ENCODE results near the gene IL17RD. TPM values are rescaled to one million over a fixed set of nuclear protein-coding genes. Genes with fewer than 3 reads are reported as not detected.

IL17RD gene
- total and polyA plus RNA-seq, 2 of the 13 experiments (the other 11 are each of a cell fraction or from before 2014, with no cell fraction given) = 0.28 to 0.31 TPM

DNA sequence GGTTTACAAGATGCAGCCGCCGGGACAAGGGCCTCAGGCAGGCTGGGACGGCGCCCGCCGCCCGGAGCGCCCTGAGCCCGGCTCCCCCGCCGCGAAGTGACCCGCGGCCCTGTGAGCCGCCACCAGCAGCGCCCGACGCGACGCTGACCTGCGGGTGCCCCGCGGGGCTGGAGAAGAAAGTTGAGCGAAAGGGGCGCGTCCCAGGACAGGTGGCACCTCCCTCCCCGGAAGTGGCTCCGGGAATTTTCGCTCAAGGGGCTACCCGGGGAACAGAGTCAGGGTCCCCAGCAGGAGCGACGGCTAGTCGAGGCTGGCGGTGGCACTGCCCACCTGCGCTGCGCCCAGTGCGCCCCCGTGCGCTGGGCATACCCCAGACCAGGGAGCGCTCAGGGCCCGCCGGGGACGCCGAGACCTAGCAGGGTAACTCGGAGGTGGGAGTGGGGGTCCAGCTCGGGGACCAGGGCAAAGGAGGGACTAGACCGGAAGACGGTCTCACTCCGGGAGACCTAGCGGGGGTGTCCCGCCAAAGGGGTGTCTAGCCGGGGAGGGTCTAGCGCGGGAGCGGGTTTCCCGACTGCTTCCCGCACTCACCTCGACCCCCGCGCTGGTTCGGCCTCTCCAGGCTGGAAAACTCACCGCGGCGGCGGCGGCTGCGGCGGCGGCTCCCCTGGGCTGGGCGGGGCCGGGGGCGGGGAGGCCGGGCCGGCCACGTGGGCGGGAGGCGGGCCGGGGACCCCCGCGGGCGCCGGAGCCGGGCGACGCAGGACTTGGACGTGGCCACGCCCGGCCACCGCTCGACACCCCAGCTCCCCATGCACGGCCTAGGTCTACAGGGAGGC lies 86.3 kb downstream of the IL17RD start (continued):
- TF ChIP-seq, protein P1, sequence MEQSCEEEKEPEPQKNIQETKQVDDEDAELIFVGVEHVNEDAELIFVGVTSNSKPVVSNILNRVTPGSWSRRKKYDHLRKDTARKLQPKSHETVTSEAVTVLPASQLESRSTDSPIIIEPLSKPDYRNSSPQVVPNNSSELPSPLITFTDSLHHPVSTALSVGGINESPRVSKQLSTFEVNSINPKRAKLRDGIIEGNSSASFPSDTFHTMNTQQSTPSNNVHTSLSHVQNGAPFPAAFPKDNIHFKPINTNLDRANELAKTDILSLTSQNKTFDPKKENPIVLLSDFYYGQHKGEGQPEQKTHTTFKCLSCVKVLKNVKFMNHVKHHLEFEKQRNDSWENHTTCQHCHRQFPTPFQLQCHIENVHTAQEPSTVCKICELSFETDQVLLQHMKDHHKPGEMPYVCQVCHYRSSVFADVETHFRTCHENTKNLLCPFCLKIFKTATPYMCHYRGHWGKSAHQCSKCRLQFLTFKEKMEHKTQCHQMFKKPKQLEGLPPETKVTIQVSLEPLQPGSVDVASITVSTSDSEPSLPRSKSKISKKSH (CRISPR knock-in tag; IDR thresholded peaks at IDR 0.05; ENCODE audit: borderline replicate concordance) = peak; percentile 60; the same call in 1 of the 2 replicates
- TF ChIP-seq, protein P2, sequence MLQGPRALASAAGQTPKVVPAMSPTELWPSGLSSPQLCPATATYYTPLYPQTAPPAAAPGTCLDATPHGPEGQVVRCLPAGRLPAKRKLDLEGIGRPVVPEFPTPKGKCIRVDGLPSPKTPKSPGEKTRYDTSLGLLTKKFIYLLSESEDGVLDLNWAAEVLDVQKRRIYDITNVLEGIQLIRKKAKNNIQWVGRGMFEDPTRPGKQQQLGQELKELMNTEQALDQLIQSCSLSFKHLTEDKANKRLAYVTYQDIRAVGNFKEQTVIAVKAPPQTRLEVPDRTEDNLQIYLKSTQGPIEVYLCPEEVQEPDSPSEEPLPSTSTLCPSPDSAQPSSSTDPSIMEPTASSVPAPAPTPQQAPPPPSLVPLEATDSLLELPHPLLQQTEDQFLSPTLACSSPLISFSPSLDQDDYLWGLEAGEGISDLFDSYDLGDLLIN (CRISPR knock-in tag; IDR thresholded peaks at IDR 0.05; ENCODE audit: borderline replicate concordance) = 0 out of 2 replicates have a peak, but pooled peaks have one; percentile 26
- no peak for TF ChIP-seq KDM6A (CRISPR knock-in tag; IDR thresholded peaks at IDR 0.05; ENCODE audit: low read depth)
- no peak for TF ChIP-seq NFIC (IDR thresholded peaks at IDR 0.05; ENCODE audit: low read length)
- TF ChIP-seq, protein P3, sequence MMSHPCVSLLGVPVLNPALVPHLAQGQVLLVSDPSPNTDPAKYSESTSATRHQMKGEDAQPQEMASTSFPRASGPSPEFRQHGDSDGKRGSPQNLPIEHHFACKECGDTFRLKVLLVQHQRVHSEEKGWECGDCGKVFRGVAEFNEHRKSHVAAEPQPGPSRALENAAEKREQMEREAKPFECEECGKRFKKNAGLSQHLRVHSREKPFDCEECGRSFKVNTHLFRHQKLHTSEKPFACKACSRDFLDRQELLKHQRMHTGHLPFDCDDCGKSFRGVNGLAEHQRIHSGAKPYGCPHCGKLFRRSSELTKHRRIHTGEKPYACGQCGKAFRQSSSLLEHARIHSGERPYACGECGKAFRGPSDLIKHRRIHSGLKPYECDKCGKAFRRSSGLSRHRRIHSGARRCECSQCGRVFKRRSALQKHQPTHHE (CRISPR knock-in tag; IDR thresholded peaks at IDR 0.05; ENCODE audit: borderline replicate concordance) = peak; percentile 53; the same call in 1 of the 2 replicates
- TF ChIP-seq HMG20A (CRISPR knock-in tag; IDR thresholded peaks at IDR 0.05; ENCODE audit: borderline replicate concordance) = no peak
- TF ChIP-seq KDM5B (CRISPR knock-in tag; IDR thresholded peaks at IDR 0.05; ENCODE audit: borderline replicate concordance) = peak; percentile 72
- TF ChIP-seq ZMAT3 (CRISPR knock-in tag; conservative IDR thresholded peaks at IDR 0.05) = peak; percentile 90
- no peak for TF ChIP-seq EZH2 (conservative IDR thresholded peaks at IDR 0.05; ENCODE audit: low read depth, low read length)
- TF ChIP-seq, protein P4, sequence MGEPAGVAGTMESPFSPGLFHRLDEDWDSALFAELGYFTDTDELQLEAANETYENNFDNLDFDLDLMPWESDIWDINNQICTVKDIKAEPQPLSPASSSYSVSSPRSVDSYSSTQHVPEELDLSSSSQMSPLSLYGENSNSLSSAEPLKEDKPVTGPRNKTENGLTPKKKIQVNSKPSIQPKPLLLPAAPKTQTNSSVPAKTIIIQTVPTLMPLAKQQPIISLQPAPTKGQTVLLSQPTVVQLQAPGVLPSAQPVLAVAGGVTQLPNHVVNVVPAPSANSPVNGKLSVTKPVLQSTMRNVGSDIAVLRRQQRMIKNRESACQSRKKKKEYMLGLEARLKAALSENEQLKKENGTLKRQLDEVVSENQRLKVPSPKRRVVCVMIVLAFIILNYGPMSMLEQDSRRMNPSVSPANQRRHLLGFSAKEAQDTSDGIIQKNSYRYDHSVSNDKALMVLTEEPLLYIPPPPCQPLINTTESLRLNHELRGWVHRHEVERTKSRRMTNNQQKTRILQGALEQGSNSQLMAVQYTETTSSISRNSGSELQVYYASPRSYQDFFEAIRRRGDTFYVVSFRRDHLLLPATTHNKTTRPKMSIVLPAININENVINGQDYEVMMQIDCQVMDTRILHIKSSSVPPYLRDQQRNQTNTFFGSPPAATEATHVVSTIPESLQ (CRISPR knock-in tag; conservative IDR thresholded peaks at IDR 0.05) = no peak
- no peak for TF ChIP-seq ZNF33A (CRISPR knock-in tag; IDR thresholded peaks at IDR 0.05; ENCODE audit: borderline replicate concordance)
- no peak for TF ChIP-seq ZNF530 (CRISPR knock-in tag; IDR thresholded peaks at IDR 0.05; ENCODE audit: low read depth)
- TF ChIP-seq ZKSCAN1 (IDR thresholded peaks at IDR 0.05; ENCODE audit: low read length) = no peak
- TF ChIP-seq, protein P5, sequence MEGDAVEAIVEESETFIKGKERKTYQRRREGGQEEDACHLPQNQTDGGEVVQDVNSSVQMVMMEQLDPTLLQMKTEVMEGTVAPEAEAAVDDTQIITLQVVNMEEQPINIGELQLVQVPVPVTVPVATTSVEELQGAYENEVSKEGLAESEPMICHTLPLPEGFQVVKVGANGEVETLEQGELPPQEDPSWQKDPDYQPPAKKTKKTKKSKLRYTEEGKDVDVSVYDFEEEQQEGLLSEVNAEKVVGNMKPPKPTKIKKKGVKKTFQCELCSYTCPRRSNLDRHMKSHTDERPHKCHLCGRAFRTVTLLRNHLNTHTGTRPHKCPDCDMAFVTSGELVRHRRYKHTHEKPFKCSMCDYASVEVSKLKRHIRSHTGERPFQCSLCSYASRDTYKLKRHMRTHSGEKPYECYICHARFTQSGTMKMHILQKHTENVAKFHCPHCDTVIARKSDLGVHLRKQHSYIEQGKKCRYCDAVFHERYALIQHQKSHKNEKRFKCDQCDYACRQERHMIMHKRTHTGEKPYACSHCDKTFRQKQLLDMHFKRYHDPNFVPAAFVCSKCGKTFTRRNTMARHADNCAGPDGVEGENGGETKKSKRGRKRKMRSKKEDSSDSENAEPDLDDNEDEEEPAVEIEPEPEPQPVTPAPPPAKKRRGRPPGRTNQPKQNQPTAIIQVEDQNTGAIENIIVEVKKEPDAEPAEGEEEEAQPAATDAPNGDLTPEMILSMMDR (CRISPR knock-in tag; IDR thresholded peaks at IDR 0.05) = peak; percentile 65
- TF ChIP-seq HMG20B (CRISPR knock-in tag; conservative IDR thresholded peaks at IDR 0.05) = no peak
- TF ChIP-seq GABPB1 (CRISPR knock-in tag; IDR thresholded peaks at IDR 0.05) = peak; percentile 76
- 0 out of 2 replicates have a peak, but pooled peaks have one; percentile 53 for TF ChIP-seq ZNF20 (CRISPR knock-in tag; IDR thresholded peaks at IDR 0.05)
- TF ChIP-seq ZNF230 (CRISPR knock-in tag; IDR thresholded peaks at IDR 0.05) = 0 out of 2 replicates have a peak, but pooled peaks have one; percentile 22
- TF ChIP-seq ZNF570 (CRISPR knock-in tag; IDR thresholded peaks at IDR 0.05; ENCODE audit: borderline replicate concordance) = no peak
- peak; percentile 67; the same call in 1 of the 2 replicates for TF ChIP-seq KDM2A (CRISPR knock-in tag; IDR thresholded peaks at IDR 0.05; ENCODE audit: borderline replicate concordance, low read depth)
- TF ChIP-seq NAIF1 (CRISPR knock-in tag; IDR thresholded peaks at IDR 0.05; ENCODE audit: borderline replicate concordance) = no peak

All from HepG2 (cell line).